Retinal pigment epithelial cell (primary cell): Measurements from ENCODE around the gene CSPG5.

Experiments used
- DNase-seq: peaks from one replicate; pipeline ENCODE4 v3.0.0-alpha.2; 2010; ENCODE audit warnings: low read depth
- H3K4me3 ChIP-seq: 2 replicates; pipeline ENCODE4 v1.5.1; 2011; ENCODE audit warnings: mild to moderate bottlenecking, low read length, control low read depth, moderate library complexity
- TF ChIP-seq, protein P1 (sequence below): conservative IDR thresholded peaks from 2 replicates; pipeline ENCODE4 v1.5.1; 2011; ENCODE audit warnings: low read depth, low read length, control low read depth, inconsistent platforms

Gene CSPG5, protein sequence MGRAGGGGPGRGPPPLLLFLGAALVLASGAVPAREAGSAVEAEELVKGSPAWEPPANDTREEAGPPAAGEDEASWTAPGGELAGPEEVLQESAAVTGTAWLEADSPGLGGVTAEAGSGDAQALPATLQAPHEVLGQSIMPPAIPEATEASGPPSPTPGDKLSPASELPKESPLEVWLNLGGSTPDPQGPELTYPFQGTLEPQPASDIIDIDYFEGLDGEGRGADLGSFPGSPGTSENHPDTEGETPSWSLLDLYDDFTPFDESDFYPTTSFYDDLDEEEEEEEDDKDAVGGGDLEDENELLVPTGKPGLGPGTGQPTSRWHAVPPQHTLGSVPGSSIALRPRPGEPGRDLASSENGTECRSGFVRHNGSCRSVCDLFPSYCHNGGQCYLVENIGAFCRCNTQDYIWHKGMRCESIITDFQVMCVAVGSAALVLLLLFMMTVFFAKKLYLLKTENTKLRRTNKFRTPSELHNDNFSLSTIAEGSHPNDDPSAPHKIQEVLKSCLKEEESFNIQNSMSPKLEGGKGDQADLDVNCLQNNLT

DNA sequence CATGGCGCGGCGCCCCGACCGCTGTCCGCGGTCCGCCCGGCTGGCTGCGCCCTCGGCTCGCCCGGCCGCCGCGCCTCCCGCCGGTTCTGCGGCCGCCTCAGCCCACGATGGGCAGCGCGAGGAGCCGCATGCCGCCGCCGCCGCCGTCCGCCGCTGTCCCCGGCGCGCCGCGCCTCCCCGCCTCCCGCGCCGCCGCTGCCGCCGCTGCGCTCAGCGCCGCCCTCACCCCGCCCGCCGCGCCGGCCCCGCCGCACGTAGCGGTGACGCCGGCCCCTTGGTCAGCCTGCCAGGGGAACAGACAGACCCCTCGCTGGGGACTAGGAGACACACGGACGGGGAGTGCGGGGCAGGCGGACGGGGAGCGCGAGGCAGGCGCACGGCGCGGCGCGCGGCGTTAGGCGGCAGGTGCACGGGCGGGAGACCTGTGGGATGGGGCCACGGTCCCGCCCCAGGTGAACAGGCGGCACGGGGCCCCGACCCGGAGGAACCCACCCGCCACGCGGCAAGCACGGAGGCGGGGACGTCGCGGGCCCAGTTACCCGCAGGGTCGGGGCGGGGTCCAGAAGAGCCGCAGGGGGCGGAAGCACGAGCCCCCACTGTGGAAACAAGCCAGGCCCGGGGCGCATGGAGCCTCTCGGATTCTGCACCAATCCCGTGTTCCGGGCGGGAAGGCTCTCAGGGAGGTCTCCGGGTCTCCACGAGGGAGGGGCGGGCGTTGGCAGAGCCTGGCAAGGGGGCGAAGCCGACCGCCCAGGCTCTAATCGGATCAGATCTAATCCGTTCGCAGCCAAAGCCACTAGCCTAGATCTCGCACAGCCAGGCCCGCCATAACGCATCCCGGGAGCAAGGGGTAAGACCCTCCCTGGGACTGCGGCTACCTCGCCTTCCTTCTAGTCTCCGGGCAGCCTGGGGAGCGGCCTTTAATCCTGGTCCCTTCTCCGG is at the start of gene CSPG5:
CSPG5 (minus strand) TSS at position 175 of the 942 bp plus-strand sequence; CDS start at position 3, 172 bp downstream.
- DNase-seq: peak; percentile 27
- TF ChIP-seq, protein P1, sequence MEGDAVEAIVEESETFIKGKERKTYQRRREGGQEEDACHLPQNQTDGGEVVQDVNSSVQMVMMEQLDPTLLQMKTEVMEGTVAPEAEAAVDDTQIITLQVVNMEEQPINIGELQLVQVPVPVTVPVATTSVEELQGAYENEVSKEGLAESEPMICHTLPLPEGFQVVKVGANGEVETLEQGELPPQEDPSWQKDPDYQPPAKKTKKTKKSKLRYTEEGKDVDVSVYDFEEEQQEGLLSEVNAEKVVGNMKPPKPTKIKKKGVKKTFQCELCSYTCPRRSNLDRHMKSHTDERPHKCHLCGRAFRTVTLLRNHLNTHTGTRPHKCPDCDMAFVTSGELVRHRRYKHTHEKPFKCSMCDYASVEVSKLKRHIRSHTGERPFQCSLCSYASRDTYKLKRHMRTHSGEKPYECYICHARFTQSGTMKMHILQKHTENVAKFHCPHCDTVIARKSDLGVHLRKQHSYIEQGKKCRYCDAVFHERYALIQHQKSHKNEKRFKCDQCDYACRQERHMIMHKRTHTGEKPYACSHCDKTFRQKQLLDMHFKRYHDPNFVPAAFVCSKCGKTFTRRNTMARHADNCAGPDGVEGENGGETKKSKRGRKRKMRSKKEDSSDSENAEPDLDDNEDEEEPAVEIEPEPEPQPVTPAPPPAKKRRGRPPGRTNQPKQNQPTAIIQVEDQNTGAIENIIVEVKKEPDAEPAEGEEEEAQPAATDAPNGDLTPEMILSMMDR: no peak

DNA sequence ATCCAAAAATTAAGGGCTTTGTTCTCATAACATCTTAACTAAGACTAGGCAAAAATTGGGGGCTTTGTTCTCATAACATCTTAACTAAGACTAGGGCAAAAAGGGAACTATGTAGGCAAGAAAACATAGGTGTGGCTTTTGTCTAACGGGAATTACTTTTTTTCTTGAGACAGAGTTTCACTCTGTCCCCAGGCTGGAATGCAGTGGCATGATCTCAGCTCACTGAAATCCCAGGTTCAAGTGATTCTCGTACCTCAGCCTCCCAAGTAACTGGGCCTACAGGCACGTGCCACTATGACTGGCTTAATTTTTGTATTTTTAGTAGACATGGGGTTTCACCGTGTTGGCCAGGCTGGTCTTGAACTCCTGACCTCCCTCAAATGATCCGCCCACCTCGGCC is 49.8 kb upstream of the CSPG5 start:
- TF ChIP-seq, protein P1: no peak

More for the DNA sequence above, at the start of gene CSPG5:
- peak within 1 kb of the TSS; percentile 29 for H3K4me3 ChIP-seq

DNA sequence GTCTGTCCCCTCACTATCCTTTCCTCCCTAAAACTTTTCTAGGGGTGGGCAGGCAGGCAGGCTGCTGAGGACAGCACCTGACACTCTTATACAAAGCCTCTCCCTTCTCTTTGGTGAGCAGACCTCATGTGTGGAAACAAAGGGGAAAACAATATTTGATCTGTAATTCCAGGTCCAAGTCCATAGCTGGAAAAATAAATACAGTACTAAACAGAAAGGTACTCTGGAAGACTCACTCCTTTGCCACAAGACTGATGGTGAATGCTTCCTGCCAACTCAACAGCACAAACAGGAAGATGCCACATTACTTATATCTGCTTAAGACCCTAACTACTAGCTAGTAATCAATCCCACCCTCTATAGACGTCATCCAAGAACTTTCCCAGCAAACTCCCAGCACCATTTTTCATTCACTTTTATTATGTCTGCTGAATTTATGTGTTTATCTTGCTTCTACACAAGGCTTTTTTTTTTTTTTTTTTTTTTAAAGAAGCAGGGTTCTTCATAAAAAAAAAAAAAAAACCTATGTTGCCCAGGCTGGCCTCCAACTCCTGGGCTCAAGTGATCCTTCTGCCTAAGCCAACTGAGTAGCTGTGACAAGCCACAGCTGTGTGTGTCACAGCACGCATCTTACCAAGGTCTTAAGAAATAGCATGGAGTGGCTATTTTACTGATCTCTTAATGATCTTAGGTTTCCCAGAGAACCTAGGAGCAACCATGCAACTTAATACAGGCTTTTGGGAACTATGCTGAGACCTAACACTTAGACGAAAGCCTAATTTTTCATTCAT is 44.2 kb upstream of the CSPG5 start:
- H3K4me3 ChIP-seq: no peak overlapping the region
- no peak for DNase-seq
- TF ChIP-seq, protein P1: no peak

More for the DNA sequence above, 49.8 kb upstream of the CSPG5 start:
- H3K4me3 ChIP-seq: no peak overlapping the region
- DNase-seq: no peak

DNA sequence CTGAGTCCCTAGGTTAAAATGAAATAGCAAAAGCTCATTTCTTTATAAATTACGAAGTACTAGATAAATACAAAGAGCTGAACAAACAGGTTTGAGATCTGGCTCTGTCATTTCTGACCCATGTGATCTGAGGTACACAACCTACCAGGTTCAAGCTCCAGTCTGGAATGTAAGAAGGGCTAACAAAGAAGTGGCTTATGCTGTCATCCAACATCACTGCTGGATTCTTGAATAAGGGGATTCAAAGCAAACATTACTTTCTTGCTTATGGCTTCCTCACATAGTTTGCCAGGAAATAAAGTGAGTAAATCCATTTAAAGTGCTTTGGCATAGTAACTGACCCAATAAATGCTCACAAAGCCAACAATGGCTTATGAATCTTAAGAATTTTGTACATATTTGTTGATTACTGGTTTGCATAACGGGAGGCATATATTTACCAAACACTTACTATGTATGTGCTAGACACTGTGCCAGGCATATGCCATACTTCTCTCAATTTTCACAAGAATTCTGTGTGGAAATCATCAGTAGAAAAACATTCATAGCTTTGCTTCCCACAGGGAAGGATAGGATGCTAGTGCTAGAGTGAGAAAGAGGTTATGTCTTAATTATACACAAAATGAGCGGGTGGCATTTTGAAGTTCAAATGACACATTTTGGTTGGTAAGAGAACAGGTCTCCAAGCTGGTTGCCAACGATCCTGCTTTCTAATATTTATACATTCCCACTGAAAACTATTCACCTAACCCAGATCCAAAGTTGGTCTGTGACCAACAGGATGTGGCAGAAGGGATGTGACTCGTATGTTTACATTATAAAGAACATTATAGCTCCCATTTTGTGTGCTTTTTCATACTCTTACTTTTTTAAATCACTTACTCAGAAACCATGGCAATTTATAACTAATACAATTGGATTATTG is 38.7 kb upstream of the CSPG5 start:
- H3K4me3 ChIP-seq: no peak overlapping the region
- TF ChIP-seq, protein P1: no peak
- no peak for DNase-seq

DNA sequence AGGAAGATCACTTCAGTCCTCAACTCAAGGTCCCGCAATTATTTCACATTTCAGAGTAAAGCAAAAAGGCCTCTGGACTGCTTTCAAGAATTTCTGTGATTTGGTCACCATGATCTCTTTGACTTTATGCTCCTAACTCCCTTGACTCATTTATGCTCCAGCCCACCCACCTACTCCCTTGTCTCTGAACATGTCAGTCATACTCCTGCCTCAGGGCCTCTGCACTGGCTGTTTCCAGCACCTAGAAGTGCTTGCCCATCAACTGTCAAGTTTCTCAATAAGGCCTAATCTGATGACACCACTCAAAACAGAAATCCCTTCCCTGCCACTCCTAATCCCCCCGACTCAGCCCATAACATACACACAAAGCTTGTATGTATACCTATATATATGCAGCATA is 36.1 kb upstream of the CSPG5 start:
- TF ChIP-seq, protein P1: no peak
- no peak overlapping the region for H3K4me3 ChIP-seq
- no peak for DNase-seq
